Measurements from ENCODE around the gene PTPRN2. TPM values are rescaled to one million over a fixed set of nuclear protein-coding genes. Genes with fewer than 3 reads are reported as not detected.

The PTPRN2 gene
- total and polyA plus RNA-seq, 9 of the 15 experiments (the other 6 are each of a cell fraction or from before 2014, with no cell fraction given), result not detected

- ChIA-PET CTCF (ENCODE audit: low intra/inter-chr PET ratio) (no interaction called here), POLR2A (no interaction called here)
- no peaks in the 10 kb centered on the region; the same call in 1 of the 2 replicates for H4K20me1 ChIP-seq (replicated peaks; ENCODE audit: control insufficient read depth, insufficient read depth, low read length)
- intact Hi-C loops (cut with micrococcal nuclease) (no loop called here), in situ Hi-C loops (cut with MboI) (no loop called here)
- ATAC-seq, result no peak
- FAIRE-seq, result no peak
- no peaks in the 10 kb centered on the region for H3K79me2 ChIP-seq (ENCODE audit: control insufficient read depth, insufficient read depth, low read length)
- TF ChIP-seq ZZZ3 (IDR thresholded peaks at IDR 0.05) (no peak), TCF7L2 (IDR thresholded peaks at IDR 0.05; ENCODE audit: low read depth, low read length) (no peak), IRF2 (CRISPR knock-in tag; IDR thresholded peaks at IDR 0.05) (no peak), ZNF316 (IDR thresholded peaks at IDR 0.05) (no peak), SMAD1 (IDR thresholded peaks at IDR 0.05; ENCODE audit: low read depth, low read length, partially characterized antibody) (no peak), PHF8 (IDR thresholded peaks at IDR 0.05; ENCODE audit: borderline replicate concordance, low read length) (no peak)
- TF ChIP-seq, protein P1, sequence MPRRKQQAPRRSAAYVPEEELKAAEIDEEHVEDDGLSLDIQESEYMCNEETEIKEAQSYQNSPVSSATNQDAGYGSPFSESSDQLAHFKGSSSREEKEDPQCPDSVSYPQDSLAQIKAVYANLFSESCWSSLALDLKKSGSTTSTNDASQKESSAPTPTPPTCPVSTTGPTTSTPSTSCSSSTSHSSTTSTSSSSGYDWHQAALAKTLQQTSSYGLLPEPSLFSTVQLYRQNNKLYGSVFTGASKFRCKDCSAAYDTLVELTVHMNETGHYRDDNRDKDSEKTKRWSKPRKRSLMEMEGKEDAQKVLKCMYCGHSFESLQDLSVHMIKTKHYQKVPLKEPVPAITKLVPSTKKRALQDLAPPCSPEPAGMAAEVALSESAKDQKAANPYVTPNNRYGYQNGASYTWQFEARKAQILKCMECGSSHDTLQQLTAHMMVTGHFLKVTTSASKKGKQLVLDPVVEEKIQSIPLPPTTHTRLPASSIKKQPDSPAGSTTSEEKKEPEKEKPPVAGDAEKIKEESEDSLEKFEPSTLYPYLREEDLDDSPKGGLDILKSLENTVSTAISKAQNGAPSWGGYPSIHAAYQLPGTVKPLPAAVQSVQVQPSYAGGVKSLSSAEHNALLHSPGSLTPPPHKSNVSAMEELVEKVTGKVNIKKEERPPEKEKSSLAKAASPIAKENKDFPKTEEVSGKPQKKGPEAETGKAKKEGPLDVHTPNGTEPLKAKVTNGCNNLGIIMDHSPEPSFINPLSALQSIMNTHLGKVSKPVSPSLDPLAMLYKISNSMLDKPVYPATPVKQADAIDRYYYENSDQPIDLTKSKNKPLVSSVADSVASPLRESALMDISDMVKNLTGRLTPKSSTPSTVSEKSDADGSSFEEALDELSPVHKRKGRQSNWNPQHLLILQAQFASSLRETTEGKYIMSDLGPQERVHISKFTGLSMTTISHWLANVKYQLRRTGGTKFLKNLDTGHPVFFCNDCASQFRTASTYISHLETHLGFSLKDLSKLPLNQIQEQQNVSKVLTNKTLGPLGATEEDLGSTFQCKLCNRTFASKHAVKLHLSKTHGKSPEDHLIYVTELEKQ (CRISPR knock-in tag; IDR thresholded peaks at IDR 0.05), result no peak
- no peaks in the 10 kb centered on the region for H3K9me1 ChIP-seq (ENCODE audit: control insufficient read depth, insufficient read depth, low read length)
- 1% methylated on average over 17 of the region's 17 CpGs for WGBS (ENCODE audit: insufficient coverage, low coverage, missing lambda C conversion rate)
- H3K4me1 ChIP-seq (replicated peaks in 1 of 2; ENCODE audit: control insufficient read depth in 2 of 2, insufficient read depth in 2 of 2, low read length in 2 of 2), result no peaks in the 10 kb centered on the region; a peak in 1 of 5 replicates
- no peak overlapping the region for H2AFZ ChIP-seq (ENCODE audit: low read depth, low read length)
- H3K9ac ChIP-seq (ENCODE audit: insufficient read depth in 1 of 2, low read depth in 2 of 2, low read length in 2 of 2), result no peak overlapping the region
- H3K4me3 ChIP-seq, result no peak overlapping the region
- no TSS peak for BruUV-seq (replicated peaks)
- H3K27ac ChIP-seq (ENCODE audit: extremely low read depth, low read depth, low read length), result no peak overlapping the region
- no peak for DNase-seq (ENCODE audit: extremely low read depth in 1 of 4, low spot score in 3 of 4)
- peaks cover 32 to 68% of the 10 kb centered on the region in 2 experiments for H3K27me3 ChIP-seq (ENCODE audit: control insufficient read depth in 2 of 2, insufficient read depth in 2 of 2, low read length in 2 of 2)
- no peaks in the 10 kb centered on the region for H3K9me3 ChIP-seq (replicated peaks; ENCODE audit: control insufficient read depth, insufficient read depth, low read depth, low read length)
- no peaks in the 10 kb centered on the region for H3K36me3 ChIP-seq (ENCODE audit: control insufficient read depth, insufficient read depth, low read length)
- H3K4me2 ChIP-seq (ENCODE audit: insufficient read depth, low read length), result no peak overlapping the region
Observed at GRCh38 chr7:158075633-158076001, 512.0 kb downstream of the PTPRN2 start.
